ENCODE results near the gene LMCD1.

GRCh38 chr3:8576436-8576835, 74.8 kb downstream of the LMCD1 start:
- no peak for TF ChIP-seq CTCF (conservative IDR thresholded peaks at IDR 0.05; ENCODE audit: low read depth in 2 of 2)
- TF ChIP-seq CREB1 (CRISPR knock-in tag; IDR thresholded peaks at IDR 0.05; ENCODE audit: low read depth), result no peak
- TF ChIP-seq EZH2phosphoT487 (IDR thresholded peaks at IDR 0.05; ENCODE audit: unreplicated experiment), result no peak
- no peak for TF ChIP-seq REST (IDR thresholded peaks at IDR 0.05; ENCODE audit: unreplicated experiment)
- no peak for TF ChIP-seq ZNF462 (CRISPR knock-in tag; IDR thresholded peaks at IDR 0.05)
- TF ChIP-seq POLR2AphosphoS5 (IDR thresholded peaks at IDR 0.05; ENCODE audit: low read depth), result no peak
- no peak for TF ChIP-seq ZNF114 (CRISPR knock-in tag; IDR thresholded peaks at IDR 0.05)
- no peak for TF ChIP-seq STAT1 (IDR thresholded peaks at IDR 0.05; ENCODE audit: unreplicated experiment)
- no peak for TF ChIP-seq EZH2 (IDR thresholded peaks at IDR 0.05; ENCODE audit: low read depth, unreplicated experiment)
- TF ChIP-seq ZNF331 (CRISPR knock-in tag; IDR thresholded peaks at IDR 0.05; ENCODE audit: low read depth), result no peak
- no peak for TF ChIP-seq JUNB (IDR thresholded peaks at IDR 0.05; ENCODE audit: unreplicated experiment)
- TF ChIP-seq NANOG (IDR thresholded peaks at IDR 0.05; ENCODE audit: borderline replicate concordance), result no peak

Measured in GM23338 (cell line).